Vagina (tissue), 2 donors: ENCODE results near the gene CD226.

Source experiments
- CTCF ChIP-seq, 3 experiments: fragments of 450-650 bp in 2 of 3; fragments of 200-600 bp in 1 of 3; sonication (generic) in 1 of 3; IDR thresholded peaks; one replicate each; pipeline ENCODE4 v1.5.1; 2017 to 2019; ENCODE audit warnings: antibody characterized with exemption in 3 of 3, mild to moderate bottlenecking in 2 of 3, moderate library complexity in 2 of 3
- POLR2A ChIP-seq, 2 donors: fragments of 450-650 bp; IDR thresholded peaks; one replicate each; pipeline ENCODE4 v1.6.1; 2017; ENCODE audit warnings: antibody characterized with exemption in 2 of 2, mild to moderate bottlenecking in 2 of 2, moderate library complexity in 2 of 2

- TF ChIP-seq CTCF (IDR thresholded peaks at IDR 0.05) (no peak), POLR2A (IDR thresholded peaks at IDR 0.05) (no peak)
These were observed 48.7 kb upstream of the CD226 start for GRCh38 chr18:69996417-69996816.
